SK-N-SH treated with all-trans-retinoic acid at 6 μM for 48 hours (cell line): ENCODE measurements around the gene LMO7.

Source experiments
- ARNTL ChIP-seq: fragments of 450-650 bp; formaldehyde crosslinking; IDR thresholded peaks from 2 replicates; pipeline ENCODE4 v1.5.0; 2020; ENCODE audit warnings: low read depth, mild to moderate bottlenecking, moderate library complexity, borderline replicate concordance
- PATZ1 ChIP-seq: fragments of 250-450 bp; sonication (Bioruptor Pico); IDR thresholded peaks from 2 replicates; pipeline ENCODE4 v1.8.0; 2020; ENCODE audit warnings: mild to moderate bottlenecking, moderate library complexity, borderline replicate concordance
- PPARA ChIP-seq: fragments of 250-450 bp; sonication (Bioruptor Pico); IDR thresholded peaks from 2 replicates; pipeline ENCODE4 v1.5.0; 2020; ENCODE audit warnings: mild to moderate bottlenecking, borderline replicate concordance
- TCF4 ChIP-seq: fragments of 250-450 bp; sonication (Bioruptor Pico); IDR thresholded peaks from 2 replicates; pipeline ENCODE4 v1.8.0; 2021; ENCODE audit warnings: mild to moderate bottlenecking, moderate library complexity, borderline replicate concordance
- TOX ChIP-seq: fragments of 250-450 bp; sonication (Bioruptor Pico); IDR thresholded peaks from 2 replicates; pipeline ENCODE4 v1.8.0; 2021; ENCODE audit warnings: mild to moderate bottlenecking, moderate library complexity, borderline replicate concordance
- ZFP3 ChIP-seq: fragments of 250-450 bp; sonication (Bioruptor Pico); IDR thresholded peaks from 2 replicates; pipeline ENCODE4 v1.5.0; 2020; ENCODE audit warnings: mild to moderate bottlenecking, moderate library complexity
- ZNF70 ChIP-seq: fragments of 450-650 bp; formaldehyde crosslinking; IDR thresholded peaks from 2 replicates; pipeline ENCODE4 v1.5.0; 2020; ENCODE audit warnings: mild to moderate bottlenecking, moderate library complexity

DNA sequence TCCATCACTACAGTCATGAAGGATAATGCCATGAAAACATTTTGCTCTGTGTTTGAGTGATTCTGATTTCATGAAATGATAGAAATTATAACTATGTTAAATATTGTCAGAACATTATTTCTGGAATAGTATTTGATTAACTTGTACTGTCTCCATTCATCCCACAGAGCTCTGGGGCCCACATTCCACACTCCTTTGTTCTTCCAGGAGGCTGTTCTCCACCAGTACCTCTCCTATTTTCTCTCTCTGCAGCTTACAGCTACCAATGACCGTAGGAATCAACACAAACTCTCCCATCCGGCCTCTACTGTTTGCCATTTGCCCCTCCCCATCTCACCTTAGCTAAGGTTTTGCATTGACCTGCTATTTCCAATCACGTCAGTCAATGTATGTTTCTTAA, 240.9 kb downstream of the LMO7 start:
- TF ChIP-seq ZNF70 (CRISPR knock-in tag) (no peak), ARNTL (CRISPR knock-in tag) (no peak), TOX (no peak), ZFP3 (CRISPR knock-in tag) (no peak), PATZ1 (no peak), TCF4 (no peak), PPARA (CRISPR knock-in tag) (no peak)
